K562 (cell line): ENCODE results near the gene SLC30A9. TPM values are rescaled to one million over a fixed set of nuclear protein-coding genes. Genes with fewer than 3 reads are reported as not detected.

ENCODE experiments used
- polyA plus RNA-seq, 8 experiments: library from polyadenylated mRNA; depleted of rRNA in 4 of 8; stranded (reverse) in 5 of 8; unstranded in 3 of 8; fragments of >200 nt; fragmentation: Nextera tagmentation in 2 of 8; fragmentation: Illumina TruSeq in 1 of 8; extraction: Ambion mirVana in 2 of 8; extraction: Trizol in 1 of 8; gene quantifications; 2 replicates each; pipeline versions ENCODE4 v1.2.1 to v1.2.3, GENCODE V29; 2011 to 2014; ENCODE audit warnings: inconsistent platforms in 1 of 8, missing spikeins in 1 of 8
- total RNA-seq, 7 experiments: library from RNA; depleted of rRNA in 6 of 7; stranded (reverse); fragments of >200 nt in 6 of 7; fragmentation: Illumina TruSeq in 2 of 7; extraction: Trizol in 2 of 7; gene quantifications; 2 replicates each; pipeline versions ENCODE4 v1.2.1 to v1.2.3, GENCODE V29; 2011 to 2021; ENCODE audit warnings: low replicate concordance in 1 of 7

The SLC30A9 gene
- total and polyA plus RNA-seq, 9 of the 15 experiments (the other 6 are each of a cell fraction or from before 2014, with no cell fraction given): 14.7 to 73.5 (median 51.6) TPM

Other genes starting within 250 kb of the SLC30A9 start
- not detected in 2 replicates for gene PHOX2B, start 241.8 kb upstream of the SLC30A9 start, total RNA-seq (2014; rRNA removed)
- gene PHOX2B, start 241.8 kb upstream of the SLC30A9 start, total RNA-seq (2014; rRNA removed; fragmentation: Illumina TruSeq; extraction: Trizol): not detected in 2 replicates
- gene PHOX2B, start 241.8 kb upstream of the SLC30A9 start, total RNA-seq (2015; rRNA removed; fragmentation: Illumina TruSeq; extraction: Trizol): not detected in 2 replicates
- gene PHOX2B, start 241.8 kb upstream of the SLC30A9 start, total RNA-seq (2021): not detected in 2 replicates
- not detected in 2 replicates for gene PHOX2B, start 241.8 kb upstream of the SLC30A9 start, polyA plus RNA-seq (2011; rRNA removed)
- gene PHOX2B, start 241.8 kb upstream of the SLC30A9 start, polyA plus RNA-seq (2014; fragmentation: Illumina TruSeq; extraction: Trizol): not detected in 2 replicates
- gene PHOX2B, start 241.8 kb upstream of the SLC30A9 start, polyA plus RNA-seq (2014; fragmentation: Nextera tagmentation; extraction: Ambion mirVana): not detected
- not detected in 2 replicates for gene PHOX2B, start 241.8 kb upstream of the SLC30A9 start, polyA plus RNA-seq (2014; rRNA removed)
- 45.0 and 46.3 TPM in 2 replicates for gene TMEM33, start 55.1 kb upstream of the SLC30A9 start, total RNA-seq (2014; rRNA removed)
- 68.5 and 69.4 TPM in 2 replicates for gene TMEM33, start 55.1 kb upstream of the SLC30A9 start, total RNA-seq (2014; rRNA removed; fragmentation: Illumina TruSeq; extraction: Trizol)
- gene TMEM33, start 55.1 kb upstream of the SLC30A9 start, total RNA-seq (2015; rRNA removed; fragmentation: Illumina TruSeq; extraction: Trizol): 61.4 and 67.9 TPM in 2 replicates
- gene TMEM33, start 55.1 kb upstream of the SLC30A9 start, total RNA-seq (2021): 83.5 and 85.9 TPM in 2 replicates
- gene TMEM33, start 55.1 kb upstream of the SLC30A9 start, polyA plus RNA-seq (2011; rRNA removed): 75.3 and 81.6 TPM in 2 replicates
- gene TMEM33, start 55.1 kb upstream of the SLC30A9 start, polyA plus RNA-seq (2014; fragmentation: Illumina TruSeq; extraction: Trizol): 65.8 and 73.2 TPM in 2 replicates
- 10 to 100 TPM; 16.8 to 35.7 TPM for gene TMEM33, start 55.1 kb upstream of the SLC30A9 start, polyA plus RNA-seq (2014; fragmentation: Nextera tagmentation; extraction: Ambion mirVana)
- gene TMEM33, start 55.1 kb upstream of the SLC30A9 start, polyA plus RNA-seq (2014; rRNA removed): 34.0 and 53.7 TPM in 2 replicates
- gene DCAF4L1, start 8.8 kb upstream of the SLC30A9 start, total RNA-seq (2014; rRNA removed): 0.24 and 0.64 TPM in 2 replicates
- 0.40 and 0.48 TPM in 2 replicates for gene DCAF4L1, start 8.8 kb upstream of the SLC30A9 start, total RNA-seq (2014; rRNA removed; fragmentation: Illumina TruSeq; extraction: Trizol)
- 0.38 and 0.54 TPM in 2 replicates for gene DCAF4L1, start 8.8 kb upstream of the SLC30A9 start, total RNA-seq (2015; rRNA removed; fragmentation: Illumina TruSeq; extraction: Trizol)
- gene DCAF4L1, start 8.8 kb upstream of the SLC30A9 start, total RNA-seq (2021): 0.25 and 0.27 TPM in 2 replicates
- 0.17 and 0.28 TPM in 2 replicates for gene DCAF4L1, start 8.8 kb upstream of the SLC30A9 start, polyA plus RNA-seq (2011; rRNA removed)
- gene DCAF4L1, start 8.8 kb upstream of the SLC30A9 start, polyA plus RNA-seq (2014; fragmentation: Illumina TruSeq; extraction: Trizol): 0.30 and 0.36 TPM in 2 replicates
- gene DCAF4L1, start 8.8 kb upstream of the SLC30A9 start, polyA plus RNA-seq (2014; fragmentation: Nextera tagmentation; extraction: Ambion mirVana): under 1 TPM; 0.17 to 0.37 TPM
- gene DCAF4L1, start 8.8 kb upstream of the SLC30A9 start, polyA plus RNA-seq (2014; rRNA removed): 0.32 and 0.38 TPM in 2 replicates
- gene BEND4, start 162.1 kb downstream of the SLC30A9 start, total RNA-seq (2014; rRNA removed): not detected in 2 replicates
- not detected in 2 replicates for gene BEND4, start 162.1 kb downstream of the SLC30A9 start, total RNA-seq (2014; rRNA removed; fragmentation: Illumina TruSeq; extraction: Trizol)
- gene BEND4, start 162.1 kb downstream of the SLC30A9 start, total RNA-seq (2015; rRNA removed; fragmentation: Illumina TruSeq; extraction: Trizol): not detected in 2 replicates
- 0.13 TPM in 1 of 2 replicates, not detected in the other for gene BEND4, start 162.1 kb downstream of the SLC30A9 start, total RNA-seq (2021)
- not detected in 2 replicates for gene BEND4, start 162.1 kb downstream of the SLC30A9 start, polyA plus RNA-seq (2011; rRNA removed)
- not detected in 2 replicates for gene BEND4, start 162.1 kb downstream of the SLC30A9 start, polyA plus RNA-seq (2014; fragmentation: Illumina TruSeq; extraction: Trizol)
- gene BEND4, start 162.1 kb downstream of the SLC30A9 start, polyA plus RNA-seq (2014; fragmentation: Nextera tagmentation; extraction: Ambion mirVana): not detected
- not detected in 2 replicates for gene BEND4, start 162.1 kb downstream of the SLC30A9 start, polyA plus RNA-seq (2014; rRNA removed)